ENCODE data around the gene FAM3A. TPM values are rescaled to one million over a fixed set of nuclear protein-coding genes. Genes with fewer than 3 reads are reported as not detected.

Gene FAM3A
- total RNA-seq, 1 donor from 2014 or later = 4.5 TPM

GRCh38 chrX:154506483-154507332 lies 9.3 kb downstream of the FAM3A start:
- Histone ChIP-seq H3K36me3 (no peaks in the 10 kb centered on the region), H3K79me2 (ENCODE audit: low read depth) (no peaks in the 10 kb centered on the region), H3K9ac (no peak overlapping the region), H3K27ac (no peak overlapping the region), H3K4me3 (no peak overlapping the region), H2AFZ (replicated peaks) (no peak overlapping the region), H4K20me1 (ENCODE audit: low read depth) (no peaks in the 10 kb centered on the region), H3F3A (ENCODE audit: low read depth) (no peaks in the 10 kb centered on the region), H3K4me2 (no peak overlapping the region), H3K27me3 (no peaks in the 10 kb centered on the region), H3K4me1 (no peaks in the 10 kb centered on the region), H3K9me3 (ENCODE audit: low read depth) (peaks cover 3% of the 10 kb centered on the region)
- Mint-ChIP-seq H3K27me3 (ENCODE audit: insufficient read depth, low read depth) (peaks cover 7% of the 10 kb centered on the region), H3K4me3 (no peak overlapping the region), H3K4me1 (no peaks in the 10 kb centered on the region), H3K27ac (no peak overlapping the region), H3K9me3 (peaks cover 21% of the 10 kb centered on the region), H3K36me3 (peaks cover 15% of the 10 kb centered on the region)
- DNase-seq (ENCODE audit: low spot score) = no peak
- TF ChIP-seq EZH2 (IDR thresholded peaks at IDR 0.05) = no peak
- no peak for TF ChIP-seq CTCF (IDR thresholded peaks at IDR 0.05)
- TF ChIP-seq EZH2phosphoT487 (IDR thresholded peaks at IDR 0.05) = no peak

GRCh38 chrX:154505734-154506133 lies 10.3 kb downstream of the FAM3A start:
- H3K27me3 Mint-ChIP-seq (ENCODE audit: insufficient read depth, low read depth) = peaks cover 7% of the 10 kb centered on the region
- H3K27ac Mint-ChIP-seq = no peak overlapping the region
- no peaks in the 10 kb centered on the region for H3K4me1 Mint-ChIP-seq

DNA sequence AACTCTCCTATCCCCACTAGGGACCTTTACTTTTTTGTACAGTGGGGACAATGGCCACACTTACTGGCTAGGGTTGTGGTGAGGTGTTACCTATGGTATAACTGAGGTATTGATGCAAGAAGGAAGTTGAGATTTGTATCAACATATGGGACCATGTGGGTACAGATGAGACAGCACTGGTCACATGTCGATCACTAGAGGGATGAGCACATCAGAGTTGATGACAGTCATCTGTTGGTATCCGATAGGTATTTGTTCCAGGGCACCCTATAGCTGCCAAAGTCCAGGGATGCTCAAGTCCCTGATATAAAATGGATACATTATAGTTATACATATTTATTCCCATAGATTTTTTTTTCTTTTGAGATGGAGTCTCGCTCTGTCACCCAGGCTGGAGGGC lies 13.0 kb downstream of the FAM3A start:
- Histone ChIP-seq H3K9ac (no peak overlapping the region), H3K27me3 (no peaks in the 10 kb centered on the region), H3K4me1 (no peaks in the 10 kb centered on the region), H4K20me1 (ENCODE audit: low read depth) (no peaks in the 10 kb centered on the region), H3K27ac (no peak overlapping the region), H2AFZ (replicated peaks) (no peak overlapping the region), H3K4me2 (no peak overlapping the region), H3K36me3 (no peaks in the 10 kb centered on the region), H3K79me2 (ENCODE audit: low read depth) (no peaks in the 10 kb centered on the region), H3K9me3 (ENCODE audit: low read depth) (no peaks in the 10 kb centered on the region), H3K4me3 (no peak overlapping the region), H3F3A (ENCODE audit: low read depth) (no peaks in the 10 kb centered on the region)
- H3K27me3 Mint-ChIP-seq (ENCODE audit: insufficient read depth, low read depth) = peaks cover 3% of the 10 kb centered on the region
- H3K4me1 Mint-ChIP-seq = no peaks in the 10 kb centered on the region
- H3K9me3 Mint-ChIP-seq = peaks cover 10% of the 10 kb centered on the region
- no peak overlapping the region for H3K4me3 Mint-ChIP-seq
- TF ChIP-seq EZH2 (IDR thresholded peaks at IDR 0.05) = no peak
- TF ChIP-seq CTCF (IDR thresholded peaks at IDR 0.05) = no peak
- TF ChIP-seq EZH2phosphoT487 (IDR thresholded peaks at IDR 0.05) = no peak
- no peak for DNase-seq (ENCODE audit: low spot score)
- no peak overlapping the region for H3K27ac Mint-ChIP-seq
- peaks cover 2% of the 10 kb centered on the region for H3K36me3 Mint-ChIP-seq

More at GRCh38 chrX:154505734-154506133, 10.3 kb downstream of the FAM3A start:
- Histone ChIP-seq H3K27me3 (no peaks in the 10 kb centered on the region), H3K36me3 (no peaks in the 10 kb centered on the region), H3K4me2 (no peak overlapping the region), H3K79me2 (ENCODE audit: low read depth) (no peaks in the 10 kb centered on the region), H4K20me1 (ENCODE audit: low read depth) (no peaks in the 10 kb centered on the region), H3K4me1 (no peaks in the 10 kb centered on the region), H3K4me3 (no peak overlapping the region), H3K9me3 (ENCODE audit: low read depth) (peaks cover 3% of the 10 kb centered on the region), H3K27ac (no peak overlapping the region), H2AFZ (replicated peaks) (no peak overlapping the region), H3F3A (ENCODE audit: low read depth) (no peaks in the 10 kb centered on the region), H3K9ac (no peak overlapping the region)
- DNase-seq (ENCODE audit: low spot score) = no peak
- Mint-ChIP-seq H3K4me3 (no peak overlapping the region), H3K9me3 (peaks cover 19% of the 10 kb centered on the region), H3K36me3 (peaks cover 15% of the 10 kb centered on the region)
- no peak for TF ChIP-seq EZH2phosphoT487 (IDR thresholded peaks at IDR 0.05)
- TF ChIP-seq CTCF (IDR thresholded peaks at IDR 0.05) = no peak
- TF ChIP-seq EZH2 (IDR thresholded peaks at IDR 0.05) = no peak

All from neural progenitor cell (in vitro differentiated cells).